ENCODE data around the gene DHRSX.
"Not testable (repeated sequence)": the region's sequence is repeated elsewhere in the genome, so short reads cannot be mapped to it uniquely, and the experiment has no call there.

The DHRSX gene

GRCh38 chrX:2387614-2388239, 113.0 kb downstream of the DHRSX start:
- peaks cover 20% of the 10 kb centered on the region for H3K36me3 ChIP-seq (ENCODE audit: insufficient read depth, low read length)
- DNase-seq (ENCODE audit: low read depth, low spot score): no peak
- H3K27ac ChIP-seq: no peak overlapping the region
- H3K9ac ChIP-seq (ENCODE audit: insufficient read length): no peak overlapping the region
- TF ChIP-seq POLR2AphosphoS5 (IDR thresholded peaks at IDR 0.05; ENCODE audit: borderline replicate concordance, low read depth, low read length) (no peak), FOXP2 (optimal IDR thresholded peaks at IDR 0.05; ENCODE audit: control extremely low read depth, extremely low read length, insufficient read depth) (no peak), EZH2 (IDR thresholded peaks at IDR 0.05) (no peak)
- no peaks in the 10 kb centered on the region for H3K9me3 ChIP-seq (ENCODE audit: low read depth, low read length)
- H3K4me3 ChIP-seq: no peak overlapping the region

- H3K9me3 ChIP-seq (ENCODE audit: low read depth, low read length): no peaks in the 10 kb centered on the region
- H3K27ac ChIP-seq: no peak overlapping the region
- H3K9ac ChIP-seq (ENCODE audit: insufficient read length): no peak overlapping the region
- TF ChIP-seq EZH2 (IDR thresholded peaks at IDR 0.05) (no peak), POLR2AphosphoS5 (IDR thresholded peaks at IDR 0.05; ENCODE audit: borderline replicate concordance, low read depth, low read length) (no peak), FOXP2 (optimal IDR thresholded peaks at IDR 0.05; ENCODE audit: control extremely low read depth, extremely low read length, insufficient read depth) (no peak)
- H3K36me3 ChIP-seq (ENCODE audit: insufficient read depth, low read length): 0 out of 2 replicates have a peak, but pooled peaks cover 5% of the 10 kb centered on the region
- DNase-seq (ENCODE audit: low read depth, low spot score): no peak
- H3K4me3 ChIP-seq: no peak overlapping the region
Measured at GRCh38 chrX:2385224-2385623, 115.6 kb downstream of the DHRSX start.

GRCh38 chrX:2384486-2384885, 116.3 kb downstream of the DHRSX start:
- DNase-seq (ENCODE audit: low read depth, low spot score): no peak
- Histone ChIP-seq H3K9me3 (ENCODE audit: low read depth, low read length) (no peaks in the 10 kb centered on the region), H3K4me3 (no peak overlapping the region), H3K9ac (ENCODE audit: insufficient read length) (no peak overlapping the region), H3K27ac (no peak overlapping the region), H3K36me3 (ENCODE audit: insufficient read depth, low read length) (0 out of 2 replicates have a peak, but pooled peaks cover 5% of the 10 kb centered on the region)
- TF ChIP-seq POLR2AphosphoS5 (IDR thresholded peaks at IDR 0.05; ENCODE audit: borderline replicate concordance, low read depth, low read length): no peak
- TF ChIP-seq EZH2 (IDR thresholded peaks at IDR 0.05): no peak
- no peak for TF ChIP-seq FOXP2 (optimal IDR thresholded peaks at IDR 0.05; ENCODE audit: control extremely low read depth, extremely low read length, insufficient read depth)

- H3K36me3 ChIP-seq (ENCODE audit: insufficient read depth, low read length): 0 out of 2 replicates have a peak, but pooled peaks cover 5% of the 10 kb centered on the region
- H3K9ac ChIP-seq (ENCODE audit: insufficient read length): no peak overlapping the region
- no peaks in the 10 kb centered on the region for H3K9me3 ChIP-seq (ENCODE audit: low read depth, low read length)
- TF ChIP-seq FOXP2 (optimal IDR thresholded peaks at IDR 0.05; ENCODE audit: control extremely low read depth, extremely low read length, insufficient read depth) (no peak), POLR2AphosphoS5 (IDR thresholded peaks at IDR 0.05; ENCODE audit: borderline replicate concordance, low read depth, low read length) (no peak), EZH2 (IDR thresholded peaks at IDR 0.05) (no peak)
- H3K4me3 ChIP-seq: no peak overlapping the region
- DNase-seq (ENCODE audit: low read depth, low spot score): no peak
- no peak overlapping the region for H3K27ac ChIP-seq
Measured at GRCh38 chrX:2383735-2384134, 117.0 kb downstream of the DHRSX start.

- Histone ChIP-seq H3K9ac (ENCODE audit: insufficient read length) (no peak overlapping the region), H3K27ac (no peak overlapping the region), H3K4me3 (no peak overlapping the region), H3K9me3 (ENCODE audit: low read depth, low read length) (no peaks in the 10 kb centered on the region), H3K36me3 (ENCODE audit: insufficient read depth, low read length) (0 out of 2 replicates have a peak, but pooled peaks cover 5% of the 10 kb centered on the region)
- DNase-seq (ENCODE audit: low read depth, low spot score): no peak
- no peak for TF ChIP-seq FOXP2 (optimal IDR thresholded peaks at IDR 0.05; ENCODE audit: control extremely low read depth, extremely low read length, insufficient read depth)
- TF ChIP-seq EZH2 (IDR thresholded peaks at IDR 0.05): no peak
- TF ChIP-seq POLR2AphosphoS5 (IDR thresholded peaks at IDR 0.05; ENCODE audit: borderline replicate concordance, low read depth, low read length): no peak
Measured at GRCh38 chrX:2383144-2383543, 117.6 kb downstream of the DHRSX start.

GRCh38 chrX:2382433-2383048, 118.2 kb downstream of the DHRSX start:
- H3K4me3 ChIP-seq; H3K36me3 ChIP-seq (ENCODE audit: insufficient read depth, low read length); H3K27ac ChIP-seq; H3K9me3 ChIP-seq (ENCODE audit: low read depth, low read length); DNase-seq (ENCODE audit: low read depth, low spot score); H3K9ac ChIP-seq (ENCODE audit: insufficient read length): not testable (repeated sequence)

- no peak overlapping the region for H3K27ac ChIP-seq
- no peak overlapping the region for H3K4me3 ChIP-seq
- no peak overlapping the region for H3K9ac ChIP-seq (ENCODE audit: insufficient read length)
- DNase-seq (ENCODE audit: low read depth, low spot score): no peak
- no peaks in the 10 kb centered on the region for H3K36me3 ChIP-seq (ENCODE audit: insufficient read depth, low read length)
- H3K9me3 ChIP-seq (ENCODE audit: low read depth, low read length): no peaks in the 10 kb centered on the region
- TF ChIP-seq EZH2 (IDR thresholded peaks at IDR 0.05) (no peak), FOXP2 (optimal IDR thresholded peaks at IDR 0.05; ENCODE audit: control extremely low read depth, extremely low read length, insufficient read depth) (no peak), POLR2AphosphoS5 (IDR thresholded peaks at IDR 0.05; ENCODE audit: borderline replicate concordance, low read depth, low read length) (no peak)
Measured at GRCh38 chrX:2376166-2376565, 124.6 kb downstream of the DHRSX start.

GRCh38 chrX:2374086-2374485, 126.7 kb downstream of the DHRSX start:
- no peak overlapping the region for H3K9ac ChIP-seq (ENCODE audit: insufficient read length)
- no peak for DNase-seq (ENCODE audit: low read depth, low spot score)
- no peaks in the 10 kb centered on the region for H3K9me3 ChIP-seq (ENCODE audit: low read depth, low read length)
- H3K36me3 ChIP-seq (ENCODE audit: insufficient read depth, low read length): no peaks in the 10 kb centered on the region
- TF ChIP-seq POLR2AphosphoS5 (IDR thresholded peaks at IDR 0.05; ENCODE audit: borderline replicate concordance, low read depth, low read length) (no peak), EZH2 (IDR thresholded peaks at IDR 0.05) (no peak), FOXP2 (optimal IDR thresholded peaks at IDR 0.05; ENCODE audit: control extremely low read depth, extremely low read length, insufficient read depth) (no peak)
- H3K4me3 ChIP-seq: no peak overlapping the region
- H3K27ac ChIP-seq: no peak overlapping the region

- H3K4me3 ChIP-seq: no peak overlapping the region
- H3K9ac ChIP-seq (ENCODE audit: insufficient read length): no peak overlapping the region
- H3K27ac ChIP-seq: no peak overlapping the region
- no peaks in the 10 kb centered on the region for H3K9me3 ChIP-seq (ENCODE audit: low read depth, low read length)
- H3K36me3 ChIP-seq (ENCODE audit: insufficient read depth, low read length): no peaks in the 10 kb centered on the region
- TF ChIP-seq POLR2AphosphoS5 (IDR thresholded peaks at IDR 0.05; ENCODE audit: borderline replicate concordance, low read depth, low read length): no peak
- DNase-seq (ENCODE audit: low read depth, low spot score): no peak
Measured at GRCh38 chrX:2373615-2374014, 127.2 kb downstream of the DHRSX start.

All from SK-N-MC (cell line).